ENCODE results near the gene FIGN. TPM values are rescaled to one million over a fixed set of nuclear protein-coding genes. Genes with fewer than 3 reads are reported as not detected.

The FIGN gene
- total RNA-seq, 1 experiment from 2014 or later: not detected

DNA sequence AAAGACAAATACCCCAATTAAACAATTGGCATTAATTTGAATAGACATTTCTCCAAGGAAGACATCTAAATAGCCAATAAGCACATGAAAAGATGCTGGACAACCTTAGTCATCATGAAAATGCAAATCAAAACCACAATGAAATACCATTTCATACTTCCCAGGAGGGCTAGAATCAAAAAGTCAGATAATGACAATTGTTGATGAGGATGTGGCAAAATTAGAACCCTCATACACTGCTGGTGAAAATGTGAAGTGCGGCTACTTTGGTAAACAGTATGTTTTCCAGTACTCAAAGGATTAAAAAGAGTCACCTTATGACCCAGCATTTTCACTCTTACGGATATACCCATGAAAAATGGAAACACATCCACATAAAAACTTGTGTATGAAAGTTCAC lies 91.6 kb downstream of the FIGN start:
- H3K27me3 ChIP-seq (replicated peaks; ENCODE audit: control insufficient read depth, insufficient read depth, low read length): no peaks in the 10 kb centered on the region
- H3K4me1 Mint-ChIP-seq (ENCODE audit: low read depth, unreplicated experiment): peaks cover 4% of the 10 kb centered on the region
- DNase-seq: no peak
- no TSS peak for BruUV-seq (replicated peaks)
- no peaks in the 10 kb centered on the region for H3K27me3 Mint-ChIP-seq (ENCODE audit: insufficient read depth, unreplicated experiment)
- no peak overlapping the region for H3K27ac Mint-ChIP-seq (ENCODE audit: unreplicated experiment)
- no peaks in the 10 kb centered on the region for H3K36me3 ChIP-seq (ENCODE audit: control insufficient read depth, insufficient read depth, low read length)
- TF ChIP-seq, protein P1, sequence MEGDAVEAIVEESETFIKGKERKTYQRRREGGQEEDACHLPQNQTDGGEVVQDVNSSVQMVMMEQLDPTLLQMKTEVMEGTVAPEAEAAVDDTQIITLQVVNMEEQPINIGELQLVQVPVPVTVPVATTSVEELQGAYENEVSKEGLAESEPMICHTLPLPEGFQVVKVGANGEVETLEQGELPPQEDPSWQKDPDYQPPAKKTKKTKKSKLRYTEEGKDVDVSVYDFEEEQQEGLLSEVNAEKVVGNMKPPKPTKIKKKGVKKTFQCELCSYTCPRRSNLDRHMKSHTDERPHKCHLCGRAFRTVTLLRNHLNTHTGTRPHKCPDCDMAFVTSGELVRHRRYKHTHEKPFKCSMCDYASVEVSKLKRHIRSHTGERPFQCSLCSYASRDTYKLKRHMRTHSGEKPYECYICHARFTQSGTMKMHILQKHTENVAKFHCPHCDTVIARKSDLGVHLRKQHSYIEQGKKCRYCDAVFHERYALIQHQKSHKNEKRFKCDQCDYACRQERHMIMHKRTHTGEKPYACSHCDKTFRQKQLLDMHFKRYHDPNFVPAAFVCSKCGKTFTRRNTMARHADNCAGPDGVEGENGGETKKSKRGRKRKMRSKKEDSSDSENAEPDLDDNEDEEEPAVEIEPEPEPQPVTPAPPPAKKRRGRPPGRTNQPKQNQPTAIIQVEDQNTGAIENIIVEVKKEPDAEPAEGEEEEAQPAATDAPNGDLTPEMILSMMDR (IDR thresholded peaks at IDR 0.05; ENCODE audit: insufficient read depth in 1 of 2, low read depth in 1 of 2, low read length in 1 of 2, severe bottlenecking in 1 of 2, unreplicated experiment in 1 of 2): no peak
- no peak overlapping the region for H3K4me3 Mint-ChIP-seq (ENCODE audit: unreplicated experiment)
- H3K36me3 Mint-ChIP-seq (ENCODE audit: insufficient read depth, unreplicated experiment): no peaks in the 10 kb centered on the region
- no peaks in the 10 kb centered on the region for H3K9me3 Mint-ChIP-seq (ENCODE audit: unreplicated experiment)
- no peaks in the 10 kb centered on the region for H3K9me3 ChIP-seq
- no peak overlapping the region for H3K4me3 ChIP-seq (ENCODE audit: low read depth, low read length)
- ChIA-PET CTCF (no interaction called here), POLR2A (no interaction called here)
- intact Hi-C loops (cut with micrococcal nuclease; ENCODE audit: unreplicated experiment): no loop called here
- H3K4me1 ChIP-seq: no peaks in the 10 kb centered on the region

DNA sequence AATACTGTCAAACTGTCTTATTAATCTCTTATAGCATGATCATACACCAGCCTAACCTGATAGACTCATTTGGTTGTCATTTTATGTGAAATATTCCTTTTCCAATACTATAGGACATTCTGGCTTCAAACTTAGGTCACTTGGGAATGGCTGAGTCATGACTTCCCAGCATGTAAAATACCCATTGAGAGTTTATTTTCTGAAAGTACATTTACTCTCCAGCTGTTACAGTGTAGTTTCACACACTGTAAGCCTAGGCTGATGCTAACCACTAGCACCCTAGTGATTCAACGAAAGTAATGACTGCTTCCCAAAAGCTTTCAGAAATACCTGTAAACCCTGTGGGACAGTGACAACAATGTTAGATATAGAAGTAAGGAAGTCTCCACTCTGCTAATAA lies 93.8 kb downstream of the FIGN start:
- Histone ChIP-seq H3K27me3 (replicated peaks; ENCODE audit: control insufficient read depth, insufficient read depth, low read length) (no peaks in the 10 kb centered on the region), H3K4me1 (no peaks in the 10 kb centered on the region), H3K36me3 (ENCODE audit: control insufficient read depth, insufficient read depth, low read length) (no peaks in the 10 kb centered on the region), H3K4me3 (ENCODE audit: low read depth, low read length) (no peak overlapping the region), H3K9me3 (no peaks in the 10 kb centered on the region)
- no peaks in the 10 kb centered on the region for H3K27me3 Mint-ChIP-seq (ENCODE audit: insufficient read depth, unreplicated experiment)
- H3K27ac Mint-ChIP-seq (ENCODE audit: unreplicated experiment): no peak overlapping the region
- H3K4me3 Mint-ChIP-seq (ENCODE audit: unreplicated experiment): no peak overlapping the region
- ChIA-PET POLR2A (no interaction called here), CTCF (no interaction called here)
- peaks cover 4% of the 10 kb centered on the region for H3K4me1 Mint-ChIP-seq (ENCODE audit: low read depth, unreplicated experiment)
- intact Hi-C loops (cut with micrococcal nuclease; ENCODE audit: unreplicated experiment): no loop called here
- H3K9me3 Mint-ChIP-seq (ENCODE audit: unreplicated experiment): no peaks in the 10 kb centered on the region
- DNase-seq: no peak
- no TSS peak for BruUV-seq (replicated peaks)
- TF ChIP-seq, protein P1 (IDR thresholded peaks at IDR 0.05; ENCODE audit: insufficient read depth in 1 of 2, low read depth in 1 of 2, low read length in 1 of 2, severe bottlenecking in 1 of 2, unreplicated experiment in 1 of 2): no peak
- no peaks in the 10 kb centered on the region for H3K36me3 Mint-ChIP-seq (ENCODE audit: insufficient read depth, unreplicated experiment)

DNA sequence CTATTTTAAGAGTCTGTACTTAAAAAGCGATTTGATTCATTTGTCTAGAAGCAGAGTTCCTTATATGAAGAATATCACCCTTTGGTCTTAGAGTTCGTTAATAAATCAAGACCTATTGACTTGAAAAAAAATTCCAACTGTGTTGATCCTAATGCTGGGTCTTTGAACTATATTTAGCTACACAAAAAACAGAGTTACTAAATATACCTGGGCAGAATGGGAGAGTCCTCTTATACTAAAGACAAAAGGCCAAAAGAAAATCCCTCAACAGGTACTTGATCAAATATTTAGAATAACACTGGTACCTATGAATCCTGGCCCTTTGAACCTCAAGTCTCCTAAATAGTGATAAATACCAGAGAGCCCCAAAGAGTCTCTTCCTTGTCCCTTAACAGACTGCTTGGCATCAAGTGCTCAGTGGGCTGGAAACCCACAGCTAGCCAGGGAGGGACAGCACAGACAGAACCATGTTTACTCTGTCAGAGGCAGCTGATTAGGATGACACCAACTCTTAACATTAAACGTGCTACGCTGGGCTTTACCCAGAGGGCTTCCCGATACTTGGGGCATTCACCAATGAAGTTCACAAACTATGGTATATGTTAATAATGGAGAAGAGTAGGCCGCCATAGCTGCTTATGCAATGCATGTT lies 95.1 kb downstream of the FIGN start:
- no peak overlapping the region for H3K4me3 Mint-ChIP-seq (ENCODE audit: unreplicated experiment)
- no peaks in the 10 kb centered on the region for H3K4me1 ChIP-seq
- H3K36me3 Mint-ChIP-seq (ENCODE audit: insufficient read depth, unreplicated experiment): no peaks in the 10 kb centered on the region
- no peaks in the 10 kb centered on the region for H3K27me3 Mint-ChIP-seq (ENCODE audit: insufficient read depth, unreplicated experiment)
- H3K4me1 Mint-ChIP-seq (ENCODE audit: low read depth, unreplicated experiment): peaks cover 4% of the 10 kb centered on the region
- CTCF ChIA-PET: interaction anchor here (1.2 kb wide), 1 partner anchor 29 kb away, joined by 4 read pairs; no protein-coding TSS in a partner anchor
- H3K27ac Mint-ChIP-seq (ENCODE audit: unreplicated experiment): no peak overlapping the region
- POLR2A ChIA-PET: no interaction called here
- H3K4me3 ChIP-seq (ENCODE audit: low read depth, low read length): no peak overlapping the region
- no peak for DNase-seq
- TF ChIP-seq, protein P1 (IDR thresholded peaks at IDR 0.05; ENCODE audit: insufficient read depth in 1 of 2, low read depth in 1 of 2, low read length in 1 of 2, severe bottlenecking in 1 of 2, unreplicated experiment in 1 of 2): no peak
- H3K36me3 ChIP-seq (ENCODE audit: control insufficient read depth, insufficient read depth, low read length): no peaks in the 10 kb centered on the region
- H3K27me3 ChIP-seq (replicated peaks; ENCODE audit: control insufficient read depth, insufficient read depth, low read length): no peaks in the 10 kb centered on the region
- no peaks in the 10 kb centered on the region for H3K9me3 Mint-ChIP-seq (ENCODE audit: unreplicated experiment)
- H3K9me3 ChIP-seq: no peaks in the 10 kb centered on the region
- intact Hi-C loops (cut with micrococcal nuclease; ENCODE audit: unreplicated experiment): no loop called here
- BruUV-seq (replicated peaks): no TSS peak
